HUES6 (cell line): Measurements from ENCODE around the gene PCDHB12.
A peak's percentile ranks its signal among the peaks of the same experiment; 100 is the strongest.
"Not testable (repeated sequence)": the region's sequence is repeated elsewhere in the genome, so short reads cannot be mapped to it uniquely, and the experiment has no call there.

ENCODE experiments used
- H3K27ac ChIP-seq: 2 replicates; pipeline ENCODE4 v1.7.0; 2013; ENCODE audit warnings: low read depth, mild to moderate bottlenecking, low read length, inconsistent platforms
- H3K27me3 ChIP-seq: 2 replicates; pipeline ENCODE4 v1.6.1; 2013; ENCODE audit warnings: low read length; ENCODE audit not compliant: control insufficient read depth, insufficient read depth
- H3K36me3 ChIP-seq: 2 replicates; pipeline ENCODE4 v1.6.1; 2013; ENCODE audit warnings: low read length; ENCODE audit not compliant: control insufficient read depth, insufficient read depth
- H3K4me1 ChIP-seq: 2 replicates; pipeline ENCODE4 v1.6.1; 2013; ENCODE audit warnings: low read length; ENCODE audit not compliant: control insufficient read depth, insufficient read depth
- H3K4me3 ChIP-seq: 2 replicates; pipeline ENCODE4 v1.5.1; 2013; ENCODE audit warnings: low read depth, low read length
- H3K9ac ChIP-seq: one replicate; pipeline ENCODE4 v1.6.1; 2013; ENCODE audit warnings: mild to moderate bottlenecking, low read length
- H3K9me3 ChIP-seq: 2 replicates; pipeline ENCODE4 v1.6.1; 2013; ENCODE audit warnings: low read depth, low read length; ENCODE audit not compliant: control insufficient read depth, insufficient read depth

Gene PCDHB12

DNA sequence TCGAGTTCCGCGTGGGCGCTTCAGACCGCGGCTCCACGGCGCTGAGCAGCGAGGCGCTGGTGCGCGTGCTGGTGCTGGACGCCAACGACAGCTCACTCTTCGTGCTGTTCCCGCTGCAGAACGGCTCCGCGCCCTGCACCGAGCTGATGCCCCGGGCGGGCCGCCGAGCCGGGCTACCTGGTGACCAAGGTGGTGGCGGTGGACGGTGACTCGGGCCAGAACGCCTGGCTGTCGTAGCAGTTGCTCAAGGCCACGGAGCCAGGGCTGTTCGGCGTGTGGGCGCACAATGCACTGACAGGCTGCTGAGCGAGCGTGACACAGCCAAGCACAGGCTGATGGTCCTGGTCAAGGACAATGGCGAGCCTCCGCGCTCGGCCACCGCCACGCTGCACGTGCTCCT lies 33.0 kb downstream of the PCDHB12 start:
- Histone ChIP-seq H3K36me3 (no peaks in the 10 kb centered on the region), H3K4me3 (no peak overlapping the region), H3K9me3 (peaks cover 52% of the 10 kb centered on the region), H3K4me1 (no peaks in the 10 kb centered on the region), H3K27ac (no peak overlapping the region), H3K27me3 (peaks cover 3% of the 10 kb centered on the region; the same call in 1 of the 2 replicates), H3K9ac (no peak overlapping the region)

DNA sequence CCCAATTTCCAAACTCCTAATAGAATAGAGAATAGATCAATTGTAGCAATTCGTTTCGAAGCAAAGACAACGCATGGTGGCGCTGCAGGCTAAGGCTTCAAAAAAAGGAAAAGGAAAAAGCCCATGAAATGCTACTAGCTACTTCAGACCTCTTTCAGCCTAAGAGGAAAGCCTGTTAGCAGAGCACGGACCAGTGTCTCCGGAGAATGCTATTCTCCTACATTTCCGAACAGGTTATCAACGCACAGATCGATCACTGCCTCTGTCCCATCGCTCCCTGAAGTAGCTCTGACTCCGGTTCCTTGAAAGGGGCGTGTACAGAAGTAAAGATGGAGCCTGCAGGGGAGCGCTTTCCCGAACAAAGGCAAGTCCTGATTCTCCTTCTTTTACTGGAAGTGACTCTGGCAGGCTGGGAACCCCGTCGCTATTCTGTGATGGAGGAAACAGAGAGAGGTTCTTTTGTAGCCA lies 36.8 kb downstream of the PCDHB12 start, which contains the start of gene PCDHB15:
Gene PCDHB15, plus strand, starts transcription at position 146 of the 468 bp plus-strand sequence. Its CDS starts 184 bp downstream, at position 330.
- H3K27me3 ChIP-seq: no peaks in the 10 kb centered on the region
- no peak within 1 kb of the TSS for H3K27ac ChIP-seq
- H3K9ac ChIP-seq: no peak within 1 kb of the TSS
- peak within 1 kb of the TSS; percentile 51 for H3K4me3 ChIP-seq
- H3K9me3 ChIP-seq: peaks cover 47% of the 10 kb centered on the region
- no peaks in the 10 kb centered on the region for H3K4me1 ChIP-seq
- H3K36me3 ChIP-seq: no peaks in the 10 kb centered on the region

DNA sequence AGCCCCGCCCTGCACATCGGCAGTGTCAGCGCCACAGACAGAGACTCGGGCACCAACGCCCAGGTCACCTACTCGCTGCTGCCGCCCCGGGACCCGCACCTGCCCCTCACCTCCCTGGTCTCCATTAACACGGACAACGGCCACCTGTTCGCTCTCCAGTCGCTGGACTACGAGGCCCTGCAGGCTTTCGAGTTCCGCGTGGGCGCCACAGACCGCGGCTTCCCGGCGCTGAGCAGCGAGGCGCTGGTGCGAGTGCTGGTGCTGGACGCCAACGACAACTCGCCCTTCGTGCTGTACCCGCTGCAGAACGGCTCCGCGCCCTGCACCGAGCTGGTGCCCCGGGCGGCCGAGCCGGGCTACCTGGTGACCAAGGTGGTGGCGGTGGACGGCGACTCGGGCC lies 38.5 kb downstream of the PCDHB12 start:
- H3K4me1 ChIP-seq, H3K9ac ChIP-seq, H3K27me3 ChIP-seq, H3K4me3 ChIP-seq, H3K36me3 ChIP-seq, H3K27ac ChIP-seq: not testable (repeated sequence)
- peaks cover 42% of the 10 kb centered on the region for H3K9me3 ChIP-seq

DNA sequence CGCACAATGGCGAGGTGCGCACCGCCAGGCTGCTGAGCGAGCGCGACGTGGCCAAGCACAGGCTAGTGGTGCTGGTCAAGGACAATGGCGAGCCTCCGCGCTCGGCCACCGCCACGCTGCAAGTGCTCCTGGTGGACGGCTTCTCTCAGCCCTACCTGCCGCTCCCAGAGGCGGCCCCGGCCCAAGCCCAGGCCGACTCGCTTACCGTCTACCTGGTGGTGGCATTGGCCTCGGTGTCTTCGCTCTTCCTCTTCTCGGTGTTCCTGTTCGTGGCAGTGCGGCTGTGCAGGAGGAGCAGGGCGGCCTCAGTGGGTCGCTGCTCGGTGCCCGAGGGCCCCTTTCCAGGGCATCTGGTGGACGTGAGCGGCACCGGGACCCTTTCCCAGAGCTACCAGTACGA lies 38.9 kb downstream of the PCDHB12 start:
- H3K4me1 ChIP-seq, H3K4me3 ChIP-seq, H3K27ac ChIP-seq, H3K36me3 ChIP-seq, H3K27me3 ChIP-seq, H3K9ac ChIP-seq: not testable (repeated sequence)
- H3K9me3 ChIP-seq: peaks cover 43% of the 10 kb centered on the region

DNA sequence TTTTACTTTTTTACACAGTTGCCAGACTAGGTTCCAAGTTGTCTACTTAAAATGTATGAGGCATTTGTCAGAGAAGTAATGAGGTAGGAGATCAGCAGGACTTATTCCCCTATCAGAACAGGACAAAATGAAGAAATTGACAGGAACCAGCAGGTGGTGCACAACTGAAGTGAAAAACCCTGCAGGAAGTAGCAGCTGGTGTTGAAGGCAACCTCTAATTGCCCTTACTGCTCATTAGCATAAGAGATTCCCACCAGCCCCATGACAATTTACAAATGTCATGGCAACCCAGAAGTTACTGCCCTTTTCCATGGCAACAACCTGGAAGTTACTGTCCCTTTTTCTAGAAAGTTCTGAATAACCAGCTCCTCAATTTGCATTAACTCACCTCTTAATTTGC lies 42.1 kb downstream of the PCDHB12 start:
- peaks cover 59% of the 10 kb centered on the region for H3K9me3 ChIP-seq
- H3K27ac ChIP-seq: no peak overlapping the region

DNA sequence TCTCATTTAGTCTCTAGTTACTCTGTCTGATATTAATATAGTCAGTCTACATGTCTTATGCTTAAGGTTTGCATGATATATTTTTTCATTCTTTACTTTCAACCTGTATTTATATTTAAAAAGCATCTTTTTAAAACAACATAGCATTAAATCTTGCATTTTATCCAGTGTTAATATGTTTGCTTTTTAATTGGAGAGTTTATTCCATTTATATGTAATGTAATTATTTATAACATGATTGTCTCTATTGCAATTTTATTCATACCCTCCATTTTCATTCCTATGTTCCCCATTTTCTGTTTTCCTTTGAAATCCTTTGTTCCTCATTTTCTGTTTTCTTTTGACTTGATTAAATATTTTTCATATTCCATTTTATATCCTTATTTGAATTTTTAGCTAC lies 49.9 kb downstream of the PCDHB12 start:
- Histone ChIP-seq H3K27ac (no peak overlapping the region), H3K9me3 (peaks cover 68% of the 10 kb centered on the region), H3K27me3 (no peaks in the 10 kb centered on the region), H3K4me1 (no peaks in the 10 kb centered on the region), H3K4me3 (no peak overlapping the region), H3K36me3 (no peaks in the 10 kb centered on the region), H3K9ac (no peak overlapping the region)

More for the DNA sequence above, 42.1 kb downstream of the PCDHB12 start:
- Histone ChIP-seq H3K27me3 (no peaks in the 10 kb centered on the region), H3K9ac (no peak overlapping the region), H3K4me1 (no peaks in the 10 kb centered on the region), H3K36me3 (no peaks in the 10 kb centered on the region), H3K4me3 (no peak overlapping the region)

DNA sequence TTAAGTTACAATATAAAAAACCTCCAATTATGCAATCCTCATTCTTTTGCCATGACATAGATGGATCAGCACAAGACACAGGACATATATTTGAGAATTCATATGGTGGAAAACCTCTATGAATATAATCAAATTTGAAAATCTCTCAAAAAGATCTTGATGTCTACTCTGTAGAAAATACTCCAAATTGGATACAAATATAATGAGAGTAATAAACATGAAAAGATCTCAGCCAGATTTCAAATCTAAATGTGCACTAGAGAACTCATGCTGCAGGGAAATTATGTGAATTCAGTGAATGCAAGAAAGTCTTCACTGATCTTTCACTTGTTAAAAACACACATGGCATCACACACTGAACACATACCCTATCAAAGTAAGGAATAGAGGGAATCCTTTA lies 50.4 kb downstream of the PCDHB12 start:
- no peaks in the 10 kb centered on the region for H3K4me1 ChIP-seq
- H3K27me3 ChIP-seq: no peaks in the 10 kb centered on the region
- no peaks in the 10 kb centered on the region for H3K36me3 ChIP-seq
- peaks cover 66% of the 10 kb centered on the region for H3K9me3 ChIP-seq
- no peak overlapping the region for H3K9ac ChIP-seq
- H3K4me3 ChIP-seq: no peak overlapping the region
- H3K27ac ChIP-seq: no peak overlapping the region

DNA sequence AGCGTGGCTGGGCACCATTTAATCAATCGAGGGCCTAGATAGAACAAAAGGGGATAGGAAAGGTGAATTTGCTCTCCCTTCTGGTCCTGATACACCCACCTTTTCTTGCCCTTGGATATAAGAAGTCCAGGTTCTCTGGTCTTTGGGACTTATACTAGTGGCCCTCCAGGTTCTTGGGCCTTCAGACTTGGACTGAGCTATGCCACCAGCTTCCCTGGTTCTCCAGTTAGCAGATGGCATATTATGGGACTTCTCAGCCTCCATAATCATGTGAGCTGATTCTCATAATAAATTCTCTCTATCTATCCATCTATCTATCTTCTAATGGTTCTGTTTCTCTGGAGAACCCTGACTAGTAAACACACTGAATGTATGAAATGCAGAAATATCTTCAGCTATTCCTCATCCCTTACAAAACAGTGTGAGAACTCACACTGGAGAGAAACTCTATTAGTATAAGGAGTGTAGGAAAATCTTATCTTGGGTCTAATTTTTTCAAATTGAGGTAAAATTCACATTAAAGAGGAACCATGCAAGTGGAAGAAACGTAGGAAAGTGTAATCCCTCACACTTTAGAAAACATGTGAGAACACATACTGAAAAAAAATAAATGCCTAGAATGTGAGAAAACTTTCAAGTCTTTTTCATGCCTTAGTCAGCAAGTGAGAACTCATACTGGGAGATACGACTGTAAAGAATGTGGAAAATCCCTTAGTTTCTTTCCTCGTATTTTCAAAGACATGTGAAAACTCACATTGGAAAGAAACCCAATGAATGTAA lies 52.1 kb downstream of the PCDHB12 start:
- Histone ChIP-seq H3K27ac (no peak overlapping the region), H3K36me3 (no peaks in the 10 kb centered on the region), H3K4me1 (no peaks in the 10 kb centered on the region), H3K9me3 (peaks cover 70% of the 10 kb centered on the region), H3K27me3 (no peaks in the 10 kb centered on the region), H3K9ac (no peak overlapping the region), H3K4me3 (no peak overlapping the region)

DNA sequence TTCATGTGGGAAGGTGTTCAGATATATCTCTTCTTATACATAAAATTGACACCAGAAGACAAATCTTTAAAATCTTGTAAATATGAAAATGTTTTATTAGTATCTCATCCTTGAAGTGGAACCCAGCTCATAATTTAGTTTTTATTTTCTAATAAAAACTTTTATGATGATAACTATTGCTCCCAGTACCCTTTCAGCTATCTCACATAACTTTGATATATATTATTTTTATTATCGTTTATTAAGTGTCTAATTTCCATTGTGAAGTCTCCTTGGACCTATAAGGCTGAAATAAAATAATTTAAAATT lies 52.7 kb downstream of the PCDHB12 start:
- no peaks in the 10 kb centered on the region for H3K36me3 ChIP-seq
- no peak overlapping the region for H3K27ac ChIP-seq
- H3K4me3 ChIP-seq: no peak overlapping the region
- no peaks in the 10 kb centered on the region for H3K4me1 ChIP-seq
- peaks cover 73% of the 10 kb centered on the region for H3K9me3 ChIP-seq
- H3K9ac ChIP-seq: no peak overlapping the region
- H3K27me3 ChIP-seq: no peaks in the 10 kb centered on the region
